Measurements from ENCODE around the gene CRTC1.

- TF ChIP-seq CTCF (IDR thresholded peaks at IDR 0.05; ENCODE audit: low read depth, low read length, missing input control) (no peak), RXRA (IDR thresholded peaks at IDR 0.05) (no peak), YY1 (IDR thresholded peaks at IDR 0.05) (no peak), SP1 (IDR thresholded peaks at IDR 0.05) (no peak), ATF3 (IDR thresholded peaks at IDR 0.05) (no peak), TAF1 (conservative IDR thresholded peaks at IDR 0.05) (no peak), GABPA (IDR thresholded peaks at IDR 0.05 in 1 of 2, conservative IDR thresholded peaks at IDR 0.05 in 1 of 2) (no peak)
- TF ChIP-seq, protein P1, sequence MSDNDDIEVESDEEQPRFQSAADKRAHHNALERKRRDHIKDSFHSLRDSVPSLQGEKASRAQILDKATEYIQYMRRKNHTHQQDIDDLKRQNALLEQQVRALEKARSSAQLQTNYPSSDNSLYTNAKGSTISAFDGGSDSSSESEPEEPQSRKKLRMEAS (IDR thresholded peaks at IDR 0.05), result no peak
Observed at GRCh38 chr19:18733196-18733647, 49.7 kb downstream of the CRTC1 start.

All from liver (tissue), 3 donors.